Measurements from ENCODE around the gene IL11RA.

- TF ChIP-seq CTCF (conservative IDR thresholded peaks at IDR 0.05; ENCODE audit: low read length) = no peak
- TF ChIP-seq EZH2phosphoT487 (IDR thresholded peaks at IDR 0.05; ENCODE audit: borderline replicate concordance, low read depth, low read length) = no peak
Observed at GRCh38 chr9:34644766-34645314, 7.1 kb upstream of the IL11RA start.

All from OCI-LY7 (cell line).